ENCODE measurements around the gene ATP5PD.
"Not testable (repeated sequence)": the region's sequence is repeated elsewhere in the genome, so short reads cannot be mapped to it uniquely, and the experiment has no call there.

Gene ATP5PD

DNA sequence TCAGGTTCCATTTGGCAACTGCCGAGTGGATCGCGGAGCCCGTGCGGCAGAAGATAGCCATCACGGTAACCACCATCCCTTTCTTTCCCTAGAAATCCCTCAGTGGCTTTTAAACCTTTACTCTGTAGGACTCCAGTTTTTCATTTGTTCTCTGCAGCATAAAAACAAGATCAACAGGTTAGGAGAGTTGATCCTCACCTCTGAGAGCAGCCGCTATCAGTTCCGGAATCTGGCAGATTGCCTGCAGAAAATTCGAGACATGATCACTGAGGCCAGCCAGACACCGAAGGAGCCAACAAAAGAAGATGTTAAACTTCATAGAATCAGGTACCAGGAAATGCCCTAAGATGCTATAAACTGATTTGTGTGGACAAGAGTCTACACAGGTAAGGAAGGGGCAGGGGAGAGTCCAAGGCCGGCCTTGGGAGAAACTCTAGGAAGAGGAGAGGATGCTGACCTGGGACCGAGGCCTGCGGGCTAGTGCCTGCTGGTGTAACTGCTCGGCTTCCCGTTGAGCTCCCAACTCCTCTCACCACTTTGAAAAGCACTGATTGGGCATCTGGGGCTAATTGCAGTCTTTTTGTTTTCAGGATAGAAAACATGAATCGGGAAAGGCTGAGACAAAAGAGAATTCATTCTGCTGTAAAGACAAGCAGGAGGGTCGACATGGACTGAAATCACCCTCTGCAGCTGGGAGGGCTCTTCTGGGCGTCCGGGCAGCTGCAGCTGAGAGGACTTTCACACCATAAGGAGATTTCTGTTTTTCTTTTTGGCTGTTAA lies 26.2 kb downstream of the ATP5PD start:
- DNase-seq (ENCODE audit: low spot score), result no peak

- no peak for DNase-seq (ENCODE audit: low spot score)
Observed at GRCh38 chr17:75019710-75020109, 27.1 kb downstream of the ATP5PD start.

DNA sequence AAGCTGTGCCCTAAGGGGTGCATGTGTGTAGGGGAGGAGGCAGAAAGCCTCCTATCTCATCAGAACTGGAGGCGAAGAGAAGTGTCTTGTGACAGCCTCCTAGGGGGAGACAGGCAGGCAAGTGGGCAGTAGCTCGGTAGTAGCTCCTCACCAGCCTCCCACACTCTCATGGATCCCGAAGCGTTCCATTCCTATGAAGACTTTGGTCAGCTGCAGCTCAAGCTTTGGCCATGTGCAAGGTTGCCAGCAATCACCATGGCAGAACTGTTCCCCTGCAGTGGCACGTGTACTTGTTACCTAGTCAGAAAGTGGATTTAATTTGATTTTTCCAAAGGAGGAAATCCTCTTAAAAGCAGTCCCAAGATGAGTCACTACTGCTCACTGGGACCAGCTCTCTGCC lies 27.6 kb downstream of the ATP5PD start:
- no peak for DNase-seq (ENCODE audit: low spot score)

DNA sequence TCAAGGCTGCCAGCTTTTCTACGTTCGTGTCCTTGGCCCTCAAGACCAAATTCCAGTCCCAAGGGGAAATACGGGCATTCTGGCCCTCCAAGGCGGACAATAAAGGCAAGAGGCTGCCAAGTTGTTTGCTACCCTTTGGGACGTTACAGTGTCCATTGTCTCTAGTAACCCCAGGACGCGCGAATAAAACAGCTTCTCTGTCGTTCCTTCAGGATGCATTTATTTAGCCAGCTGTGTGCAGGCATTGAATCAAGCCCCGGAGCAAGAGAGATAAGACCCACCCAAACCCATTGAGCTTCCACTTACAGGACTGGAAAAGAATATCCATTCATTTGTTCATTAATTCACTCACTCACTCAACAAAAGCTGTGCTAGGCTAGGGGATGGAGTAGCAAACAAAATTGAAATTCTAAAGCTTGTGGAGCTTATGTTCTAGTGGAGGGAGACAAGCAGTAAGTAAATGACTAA lies 33.6 kb downstream of the ATP5PD start:
- DNase-seq (ENCODE audit: low spot score), result no peak

DNA sequence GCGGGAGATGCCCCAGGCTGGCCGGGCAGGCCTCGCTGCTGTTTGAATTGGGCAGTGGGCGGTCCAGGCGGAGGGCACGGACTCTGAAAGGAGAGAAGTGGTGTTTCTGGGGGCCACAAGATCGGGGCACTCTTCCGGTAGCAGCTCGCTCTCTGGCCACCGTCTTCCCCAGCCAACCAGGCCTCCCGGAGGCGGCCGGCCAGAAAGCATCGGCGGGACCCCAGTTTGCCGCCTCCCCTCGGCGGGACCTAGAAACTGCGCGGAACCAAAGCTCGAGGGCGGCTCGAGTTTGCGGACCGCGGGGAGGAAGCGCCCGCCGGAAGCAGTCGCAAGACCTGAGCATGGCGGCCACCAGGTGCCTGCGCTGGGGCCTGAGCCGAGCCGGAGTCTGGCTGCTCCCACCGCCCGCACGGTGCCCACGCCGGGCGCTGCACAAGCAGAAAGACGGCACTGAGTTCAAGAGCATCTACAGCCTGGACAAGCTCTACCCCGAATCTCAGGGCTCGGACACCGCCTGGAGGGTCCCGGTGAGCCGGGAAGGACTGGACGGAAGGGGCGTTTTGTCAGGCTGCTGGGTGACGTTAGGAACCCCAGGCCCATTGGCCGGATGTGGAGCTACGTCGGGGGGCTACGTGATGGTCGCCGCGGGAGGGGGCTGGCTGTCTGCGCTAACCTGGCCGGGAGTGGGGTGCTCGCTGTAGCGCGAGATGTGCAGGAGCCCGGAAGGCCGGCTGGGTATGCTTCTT lies 34.2 kb downstream of the ATP5PD start, which contains the start of gene MRPL58:
Gene MRPL58, plus strand, starts transcription at position 325 of the 746 bp plus-strand sequence. Its CDS starts 17 bp downstream, at position 342.
- DNase-seq (ENCODE audit: low spot score), result peak; percentile 83

DNA sequence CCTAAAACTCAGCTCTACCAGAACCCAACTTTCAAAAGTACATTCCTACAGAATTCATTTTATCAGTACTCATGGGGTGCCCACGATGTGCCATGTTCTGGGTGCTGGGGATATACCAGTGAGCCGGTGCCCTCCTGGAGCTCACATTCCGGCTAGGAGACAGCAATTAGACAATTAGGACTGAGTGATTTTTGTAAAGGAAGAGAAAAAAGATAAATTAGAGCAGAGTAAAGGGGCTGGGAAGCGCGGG lies 34.7 kb downstream of the ATP5PD start:
- no peak for DNase-seq (ENCODE audit: low spot score)

DNA sequence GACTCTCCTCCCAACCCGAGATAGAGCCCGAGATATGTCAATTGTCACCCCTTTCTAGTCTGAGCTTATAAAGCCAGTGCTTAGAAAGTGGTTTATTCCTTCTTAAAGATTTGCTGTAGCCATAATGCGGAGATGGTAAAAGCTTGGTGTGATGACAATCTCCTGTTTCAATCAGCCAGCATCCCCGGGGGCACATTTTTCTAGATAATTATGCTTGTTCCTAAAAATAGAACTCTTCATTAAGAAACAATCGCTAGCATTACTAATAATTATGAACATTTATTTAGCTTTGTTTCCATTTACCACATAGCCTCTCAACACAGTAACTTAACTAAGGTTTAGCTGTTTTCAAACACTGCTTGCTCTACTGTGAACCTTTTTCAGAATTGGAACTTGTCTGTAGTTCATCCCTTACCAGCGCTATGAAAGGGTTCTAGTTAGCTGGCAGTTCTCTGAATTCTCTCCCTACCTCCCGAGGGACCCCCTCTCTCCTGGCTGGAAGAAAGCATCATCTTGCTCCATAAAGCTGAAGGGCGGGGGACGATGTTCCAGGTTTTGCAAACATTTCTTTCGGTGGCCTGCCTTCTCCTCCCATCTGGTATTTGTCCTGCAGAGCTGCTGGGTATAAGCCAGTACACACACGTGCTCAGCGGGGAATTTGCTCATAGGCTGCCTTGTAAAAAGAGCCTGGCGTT lies 35.2 kb downstream of the ATP5PD start:
- no peak for DNase-seq (ENCODE audit: low spot score)

- DNase-seq (ENCODE audit: low spot score), result no peak
Observed at GRCh38 chr17:75010683-75011400, 35.9 kb downstream of the ATP5PD start.

DNA sequence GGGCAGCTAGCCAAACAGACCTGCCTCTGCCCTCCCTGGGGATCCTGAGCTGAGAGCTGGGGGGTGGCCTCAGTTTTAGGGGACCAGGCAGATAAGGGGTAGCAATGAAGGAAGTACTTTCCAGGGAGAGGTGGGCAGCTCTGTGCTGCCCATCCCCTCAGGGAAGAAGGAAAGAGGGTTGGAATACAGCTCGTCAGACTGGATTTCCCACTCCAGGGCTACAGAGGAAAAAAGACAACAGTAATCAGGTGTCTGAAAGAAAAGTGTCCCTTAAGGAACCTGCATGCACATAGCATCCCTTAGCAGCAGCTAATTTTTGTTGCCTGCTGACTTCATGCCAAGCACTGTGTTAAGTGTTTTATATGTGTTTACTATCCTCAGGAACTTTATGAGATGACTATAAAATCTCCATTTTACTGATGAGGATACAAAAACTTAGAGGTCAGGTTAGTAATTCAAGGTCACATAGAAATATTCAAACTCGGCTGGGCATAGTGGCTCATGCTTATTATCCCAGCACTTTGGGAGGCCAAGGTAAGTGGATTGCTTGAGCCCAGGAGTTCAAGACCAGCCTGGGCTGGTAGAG lies 37.5 kb downstream of the ATP5PD start:
- no peak for DNase-seq (ENCODE audit: low spot score)

GRCh38 chr17:75008373-75008772 lies 38.4 kb downstream of the ATP5PD start:
- no peak for DNase-seq (ENCODE audit: low spot score)

DNA sequence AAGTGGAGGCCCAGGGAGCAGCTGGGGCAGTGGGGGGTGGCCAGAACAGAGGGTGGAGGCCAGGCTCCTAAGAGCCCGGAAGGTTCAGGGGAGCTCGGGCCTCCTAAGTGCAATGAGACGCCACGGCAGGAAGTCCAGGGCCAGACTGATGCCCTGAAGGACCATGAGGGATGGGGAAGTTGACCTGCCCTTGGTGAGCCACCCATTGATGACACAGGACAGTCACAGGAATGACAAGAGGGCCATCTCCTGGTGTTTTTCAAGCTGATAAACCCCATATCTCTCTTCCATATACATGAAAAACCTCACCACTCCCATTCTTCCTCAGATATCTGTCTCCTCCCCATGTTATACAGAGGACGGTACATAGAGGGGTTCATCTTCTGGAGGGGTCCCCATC lies 40.1 kb downstream of the ATP5PD start:
- DNase-seq (ENCODE audit: low spot score), result no peak

DNA sequence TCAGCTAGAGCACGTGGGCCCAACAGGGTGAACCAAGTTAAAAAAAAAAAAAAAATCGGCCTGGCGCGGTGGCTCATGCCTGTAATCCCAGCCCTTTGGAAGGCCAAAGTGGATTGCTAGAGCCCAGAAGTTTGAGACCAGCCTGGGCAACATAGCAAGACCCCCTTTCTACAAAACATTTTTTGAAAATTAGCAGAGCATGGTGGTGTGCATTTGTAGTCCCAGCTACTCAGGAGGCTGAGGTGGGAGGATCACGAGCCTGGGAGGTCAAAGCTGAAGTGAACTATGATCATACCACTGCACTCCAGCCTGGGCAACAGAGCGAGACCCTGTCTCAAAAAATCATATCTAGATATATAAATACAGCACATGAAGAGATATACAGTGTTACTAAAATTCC lies 40.7 kb downstream of the ATP5PD start:
- DNase-seq (ENCODE audit: low spot score), result not testable (repeated sequence)

DNA sequence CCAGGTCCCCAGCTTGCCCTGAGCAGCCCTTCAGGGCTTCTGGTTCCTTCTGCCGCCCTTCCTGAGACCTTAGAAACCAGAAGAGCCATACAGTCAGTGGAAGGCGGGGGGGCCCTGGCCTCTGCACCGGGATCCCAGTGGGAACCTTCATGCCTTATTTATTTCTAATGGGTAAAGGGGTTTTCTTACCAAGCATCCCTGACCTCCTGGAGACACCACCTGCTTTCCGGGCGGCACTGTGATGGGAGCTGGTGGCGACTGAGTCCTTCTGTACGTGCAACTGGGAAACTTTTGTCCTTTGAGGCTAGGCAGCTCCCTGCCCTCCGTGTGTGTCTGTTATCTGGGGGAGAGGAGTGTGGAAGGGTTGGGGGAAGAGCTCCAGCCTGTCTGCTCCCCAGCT lies 41.5 kb downstream of the ATP5PD start:
- no peak for DNase-seq (ENCODE audit: low spot score)

- no peak for DNase-seq (ENCODE audit: low spot score)
Observed at GRCh38 chr17:75004371-75004770, 42.4 kb downstream of the ATP5PD start.

DNA sequence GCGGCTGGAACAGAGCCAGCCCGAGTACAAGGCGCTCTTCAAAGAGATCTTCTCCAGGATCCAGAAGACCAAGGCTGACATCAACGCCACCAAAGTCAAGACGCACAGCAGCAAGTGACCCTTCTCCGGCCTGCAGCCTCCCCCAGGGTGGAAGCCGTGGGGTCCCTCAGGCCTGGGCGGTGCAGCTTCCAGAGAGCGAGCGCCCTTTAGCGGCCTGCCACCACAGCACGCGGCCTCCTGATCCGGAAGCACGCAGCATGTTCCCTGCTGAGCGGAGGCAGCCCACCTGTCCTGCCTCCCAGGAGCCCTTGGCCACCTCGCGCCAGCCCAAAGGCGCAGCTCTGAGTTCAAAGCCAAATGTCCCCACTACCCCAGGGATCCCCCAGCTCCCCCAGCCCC lies 42.8 kb downstream of the ATP5PD start:
- no peak for DNase-seq (ENCODE audit: low spot score)

- no peak for DNase-seq (ENCODE audit: low spot score)
Observed at GRCh38 chr17:75003070-75003956, 43.5 kb downstream of the ATP5PD start.

- no peak for DNase-seq (ENCODE audit: low spot score)
Observed at GRCh38 chr17:75001915-75002843, 44.6 kb downstream of the ATP5PD start.

- no peak for DNase-seq (ENCODE audit: low spot score)
Observed at GRCh38 chr17:74999523-74999922, 47.2 kb downstream of the ATP5PD start.

GRCh38 chr17:74998783-74999182 lies 48.0 kb downstream of the ATP5PD start:
- DNase-seq (ENCODE audit: low spot score), result no peak

DNA sequence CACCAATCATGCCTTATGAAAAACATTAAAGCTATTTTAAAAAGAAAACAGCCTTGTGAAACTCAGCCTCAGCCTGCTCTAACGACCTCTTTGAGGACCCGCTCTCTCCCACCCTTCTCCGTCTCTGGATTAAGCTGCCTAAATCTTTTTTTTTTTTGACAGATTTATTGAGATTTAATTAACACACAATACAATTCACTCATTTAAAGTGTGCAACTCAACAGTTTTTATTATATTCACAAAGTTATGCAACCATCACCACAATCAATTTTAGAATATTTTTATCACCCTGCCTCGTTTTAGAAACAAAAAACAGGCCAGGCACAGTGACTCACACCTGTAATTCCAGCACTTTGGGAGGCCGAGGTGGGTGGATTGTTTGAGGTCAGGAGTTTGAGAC lies 50.9 kb downstream of the ATP5PD start:
- DNase-seq (ENCODE audit: low spot score), result no peak
